Skin of body (tissue), 2 donors: ENCODE results near the gene ATRX. TPM values are rescaled to one million over a fixed set of nuclear protein-coding genes. Genes with fewer than 3 reads are reported as not detected.
"Not testable (repeated sequence)": the region's sequence is repeated elsewhere in the genome, so short reads cannot be mapped to it uniquely, and the experiment has no call there.

Experiments used
- DNase-seq: peaks from one replicate; lab custom pipeline; 2025; lab: John Stamatoyannopoulos, UW
- total RNA-seq: library from RNA; depleted of rRNA; stranded (reverse); fragments of >200 nt; gene quantifications from one replicate; pipeline ENCODE4 v1.2.3, GENCODE V29; 2014

The ATRX gene
- total RNA-seq, 1 donor from 2014 or later, result 132 TPM

DNA sequence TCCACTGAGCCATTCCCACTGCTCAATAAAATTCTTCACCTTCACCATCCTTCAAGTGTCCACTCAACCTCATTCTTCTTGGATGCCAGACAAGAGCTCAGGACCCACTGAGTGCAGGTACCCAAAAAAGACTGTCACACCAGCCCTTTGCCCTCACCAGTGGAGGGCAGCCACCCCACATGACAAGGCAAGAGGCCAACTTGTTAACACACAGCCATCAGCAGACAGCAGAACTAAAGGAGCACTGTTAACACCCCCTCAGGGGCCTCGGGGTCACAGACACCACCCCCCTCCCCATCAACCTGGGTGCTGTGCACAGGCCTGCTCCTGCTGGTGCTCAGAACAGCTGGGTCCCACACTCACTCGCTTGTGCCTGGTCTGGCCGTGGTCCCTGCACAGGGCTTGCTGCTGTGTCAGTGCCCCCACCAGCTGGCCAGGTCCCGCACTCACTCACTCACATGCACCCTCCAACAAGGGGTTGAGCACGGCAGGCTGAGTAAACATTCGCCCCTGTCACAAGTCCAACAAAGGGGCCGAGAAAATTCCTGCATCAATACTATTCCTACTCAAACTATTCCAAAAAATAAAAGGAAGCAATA lies 54.1 kb downstream of the ATRX start:
- DNase-seq, result no peak

DNA sequence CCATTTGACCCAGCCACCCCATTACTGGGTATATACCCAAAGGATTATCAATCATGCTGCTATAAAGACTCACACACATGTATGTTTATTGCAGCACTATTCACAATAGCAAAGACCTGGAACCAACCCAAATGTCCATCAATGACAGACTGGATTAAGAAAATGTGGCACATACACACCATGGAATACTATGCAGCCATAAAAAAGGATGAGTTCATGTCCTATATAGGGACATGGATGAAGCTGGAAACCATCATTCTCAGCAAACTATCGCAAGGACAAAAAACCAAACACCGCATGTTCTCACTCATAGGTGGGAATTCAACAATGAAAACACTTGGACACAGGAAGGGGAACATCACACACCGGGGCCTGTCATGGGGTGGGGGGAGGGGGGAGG lies 59.9 kb downstream of the ATRX start:
- DNase-seq, result not testable (repeated sequence)

GRCh38 chrX:77723681-77724080 lies 62.3 kb downstream of the ATRX start:
- DNase-seq, result no peak

DNA sequence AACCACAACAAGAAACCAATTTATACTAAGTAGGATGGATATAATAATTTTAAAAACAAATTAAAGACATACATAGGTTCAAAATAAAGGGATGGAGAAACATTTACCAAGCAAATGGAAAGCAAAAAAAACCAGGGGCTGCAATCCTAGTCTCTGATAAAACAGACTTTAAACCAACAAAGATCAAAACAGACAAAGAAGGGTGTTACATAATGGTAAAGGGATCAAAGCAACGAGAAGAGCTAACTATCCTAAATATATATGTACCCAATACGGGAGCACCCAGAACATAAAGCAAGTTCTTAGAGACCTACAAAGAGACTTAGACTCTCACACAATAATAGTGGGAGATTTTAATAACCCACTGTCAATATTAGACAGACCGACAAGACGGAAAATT lies 66.6 kb downstream of the ATRX start:
- no peak for DNase-seq

DNA sequence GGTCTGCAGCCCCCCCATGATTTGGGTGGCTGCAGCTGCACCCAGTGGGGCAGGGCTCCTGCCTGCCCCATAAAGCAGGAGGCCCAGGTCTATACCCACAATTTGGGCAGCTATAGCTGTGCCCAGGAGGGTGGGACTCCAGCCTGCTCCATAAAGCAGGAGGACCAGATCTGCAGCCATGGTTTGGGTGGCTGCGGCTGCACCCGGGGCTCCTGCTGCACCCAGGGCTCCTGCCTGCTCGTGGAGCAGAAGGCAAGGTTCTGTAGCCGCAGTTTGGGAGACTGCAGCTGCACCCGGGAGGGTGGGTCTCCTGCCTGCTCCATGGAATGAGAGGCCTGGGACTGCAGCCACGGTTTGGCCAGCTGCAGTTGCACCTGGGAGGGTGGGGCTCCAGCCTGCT lies 81.1 kb downstream of the ATRX start:
- DNase-seq, result no peak

DNA sequence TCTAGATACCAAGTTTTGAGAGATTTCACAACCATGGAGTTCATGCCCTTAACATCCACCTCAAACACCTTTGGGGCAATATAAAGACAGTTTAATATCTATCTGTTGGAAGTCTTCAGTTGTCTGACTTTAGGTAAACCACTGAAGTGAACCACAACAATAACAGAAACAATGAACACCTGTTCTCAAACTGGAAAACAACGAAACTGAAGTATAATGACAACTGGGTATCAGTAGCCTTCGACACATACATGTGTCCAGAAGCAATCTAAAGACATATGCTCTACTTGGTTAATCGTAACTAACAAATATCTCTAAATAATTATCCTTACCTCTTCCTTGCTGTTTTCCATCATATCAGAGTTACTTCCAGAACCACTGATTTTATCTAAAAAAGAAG lies 87.8 kb downstream of the ATRX start:
- DNase-seq, result no peak

GRCh38 chrX:77694491-77694890 lies 91.5 kb downstream of the ATRX start:
- no peak for DNase-seq

DNA sequence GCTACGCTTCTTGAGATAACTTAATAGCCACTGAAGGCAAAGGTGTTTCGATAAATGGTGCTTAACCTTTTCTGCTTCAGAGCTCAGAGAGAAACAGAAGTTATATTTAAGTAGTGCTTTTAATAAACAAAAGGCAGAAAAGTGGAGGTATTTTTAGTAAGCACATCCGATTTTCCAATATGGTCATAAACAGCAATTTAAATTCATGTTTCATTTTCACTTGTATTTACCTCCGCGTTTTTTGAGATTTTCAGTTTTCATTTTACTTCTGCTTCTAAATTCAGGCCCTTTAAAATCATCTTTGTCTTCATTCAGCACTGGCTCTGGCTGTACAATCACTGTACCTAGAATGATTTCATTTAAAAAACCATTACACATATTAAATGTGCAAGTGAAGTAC lies 92.4 kb downstream of the ATRX start:
- no peak for DNase-seq

- DNase-seq, result no peak
These were observed 94.1 kb downstream of the ATRX start for GRCh38 chrX:77691916-77692315.

DNA sequence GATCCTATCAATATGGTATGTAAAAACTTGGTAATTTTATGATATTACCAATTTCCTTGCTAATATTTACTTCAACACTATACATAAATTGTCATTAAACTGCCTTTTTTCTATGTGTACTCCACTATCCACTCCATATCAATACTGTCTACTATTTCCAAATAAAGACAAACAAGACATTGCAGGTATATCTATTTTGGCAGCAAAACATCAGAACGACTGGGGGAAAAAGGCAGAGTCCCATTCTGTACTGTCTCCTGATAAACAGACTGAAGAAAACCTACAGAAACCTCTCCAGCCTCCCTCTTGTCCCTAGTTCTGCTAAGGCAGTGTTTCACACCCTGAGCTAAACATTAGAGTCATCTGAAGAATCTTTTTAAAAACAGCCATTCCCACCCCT lies 96.6 kb downstream of the ATRX start:
- DNase-seq, result no peak

- not testable (repeated sequence) for DNase-seq
These were observed 100.3 kb downstream of the ATRX start for GRCh38 chrX:77685683-77686082.

GRCh38 chrX:77679144-77679543 lies 106.9 kb downstream of the ATRX start:
- no peak for DNase-seq

- DNase-seq, result no peak
These were observed 110.0 kb downstream of the ATRX start for GRCh38 chrX:77675986-77676385.

DNA sequence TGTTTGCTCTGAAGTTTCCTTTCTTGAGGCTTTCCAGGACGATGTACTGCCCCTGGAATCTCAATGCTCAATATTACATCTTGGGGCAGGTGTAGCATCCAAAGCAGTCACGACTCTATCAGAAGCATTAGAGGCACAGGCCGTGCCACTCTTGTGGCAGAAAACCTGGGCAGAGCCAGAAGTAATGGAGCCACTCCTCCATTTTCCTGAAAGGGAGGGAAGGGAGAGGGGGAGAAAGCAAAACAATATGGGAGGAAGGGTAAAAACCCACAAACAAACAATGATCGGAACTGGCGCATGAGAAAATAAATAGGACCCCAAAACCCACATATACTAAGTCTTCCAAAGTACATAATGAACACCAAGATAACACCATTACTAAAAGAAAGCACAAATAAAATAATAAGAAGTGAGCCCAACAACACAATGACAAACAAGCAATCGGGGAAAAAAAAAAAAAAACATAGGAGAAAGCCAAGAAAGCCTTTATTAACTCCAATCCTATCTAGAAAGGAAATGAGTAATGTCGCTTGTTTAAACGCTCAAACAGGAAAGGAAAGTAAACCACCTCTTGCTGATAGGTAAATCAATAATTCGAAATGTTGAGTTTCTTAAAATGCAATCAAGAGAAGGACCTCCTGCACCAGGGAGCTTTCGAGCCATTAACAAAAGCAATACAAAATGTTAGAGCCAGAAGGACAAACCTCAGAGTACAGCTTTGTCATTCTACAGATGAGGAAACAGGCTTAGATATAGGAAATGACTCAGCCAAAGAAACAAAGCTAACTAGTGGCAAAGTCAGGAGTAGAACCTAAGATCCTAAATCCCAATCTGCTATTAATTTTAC lies 117.4 kb downstream of the ATRX start:
- no peak for DNase-seq

DNA sequence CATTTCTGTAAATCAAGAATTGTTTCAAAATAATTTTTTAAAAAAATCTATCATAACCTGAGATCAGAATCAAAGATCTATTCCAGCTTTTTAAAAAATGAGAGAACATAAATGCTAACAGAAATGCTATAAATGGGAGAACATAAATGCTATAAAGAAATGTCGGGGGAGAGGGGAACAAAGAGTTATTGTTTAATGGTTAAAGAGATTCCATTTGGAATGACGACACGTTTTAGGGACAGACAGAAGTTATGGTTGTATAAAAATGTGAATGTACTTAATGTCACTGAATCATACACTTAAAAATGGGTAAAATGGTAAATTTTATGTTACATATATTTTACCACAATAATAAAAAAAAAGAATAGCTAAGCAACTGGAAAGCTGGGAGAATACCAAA lies 127.1 kb downstream of the ATRX start:
- no peak for DNase-seq

DNA sequence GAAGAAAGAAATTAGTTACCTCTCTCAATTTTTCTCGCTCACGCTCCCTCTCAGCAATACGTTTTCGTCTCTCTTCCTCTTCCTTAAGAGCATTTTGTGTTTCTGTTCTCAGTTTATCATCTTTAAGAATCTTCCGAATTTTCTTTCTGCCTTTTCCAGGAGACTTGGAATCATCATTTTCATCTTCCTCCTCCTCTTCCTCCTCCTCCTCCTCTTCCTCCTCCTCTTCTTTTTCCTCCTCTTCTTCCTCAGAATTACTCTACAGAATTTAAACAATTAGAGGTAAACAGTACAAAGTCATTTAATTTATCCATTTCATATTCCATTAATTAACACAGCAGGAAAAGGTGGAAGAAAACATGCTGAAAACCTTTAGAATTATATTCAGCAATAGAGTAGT lies 133.9 kb downstream of the ATRX start:
- DNase-seq, result no peak

DNA sequence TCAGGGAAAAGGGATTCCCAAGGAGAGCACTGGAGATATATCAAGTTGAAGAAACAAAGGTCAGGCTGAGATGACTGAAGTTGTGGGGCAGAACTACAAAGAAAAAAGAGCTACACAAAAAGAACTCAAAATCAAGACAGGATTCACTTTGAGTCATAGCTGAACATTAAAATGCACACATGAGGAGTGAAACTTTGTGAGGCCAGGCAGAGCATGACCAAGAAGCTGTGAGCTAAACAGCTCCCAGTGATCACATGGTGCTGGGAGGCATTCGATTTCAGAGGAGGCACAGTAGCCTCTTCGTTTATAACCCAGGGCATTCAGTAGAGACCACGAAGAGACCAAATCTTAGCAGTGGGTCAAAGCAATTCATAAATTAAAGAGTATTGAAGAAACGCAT lies 145.3 kb downstream of the ATRX start:
- no peak for DNase-seq

- DNase-seq, result no peak
These were observed 146.2 kb downstream of the ATRX start for GRCh38 chrX:77639820-77640219.

DNA sequence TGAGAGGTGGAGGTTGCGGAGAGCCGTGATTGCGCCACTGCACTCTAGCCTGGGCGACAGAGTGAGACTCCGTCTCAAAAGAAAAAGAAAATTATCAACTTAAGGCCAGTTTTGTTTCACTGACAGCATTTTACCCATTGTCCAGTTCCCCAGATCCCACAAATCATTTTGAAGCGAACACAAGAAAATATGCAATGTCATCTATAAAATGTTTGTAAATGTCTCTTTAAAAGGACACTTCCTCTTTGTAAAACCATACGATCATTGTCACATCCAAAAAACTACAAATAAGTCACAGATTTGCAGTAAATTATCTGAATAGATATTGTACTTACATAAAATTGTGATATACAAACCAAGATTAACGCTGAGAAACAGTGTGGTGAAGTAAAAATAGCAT lies 147.6 kb downstream of the ATRX start:
- DNase-seq, result no peak

GRCh38 chrX:77635373-77635772 lies 150.6 kb downstream of the ATRX start:
- no peak for DNase-seq

DNA sequence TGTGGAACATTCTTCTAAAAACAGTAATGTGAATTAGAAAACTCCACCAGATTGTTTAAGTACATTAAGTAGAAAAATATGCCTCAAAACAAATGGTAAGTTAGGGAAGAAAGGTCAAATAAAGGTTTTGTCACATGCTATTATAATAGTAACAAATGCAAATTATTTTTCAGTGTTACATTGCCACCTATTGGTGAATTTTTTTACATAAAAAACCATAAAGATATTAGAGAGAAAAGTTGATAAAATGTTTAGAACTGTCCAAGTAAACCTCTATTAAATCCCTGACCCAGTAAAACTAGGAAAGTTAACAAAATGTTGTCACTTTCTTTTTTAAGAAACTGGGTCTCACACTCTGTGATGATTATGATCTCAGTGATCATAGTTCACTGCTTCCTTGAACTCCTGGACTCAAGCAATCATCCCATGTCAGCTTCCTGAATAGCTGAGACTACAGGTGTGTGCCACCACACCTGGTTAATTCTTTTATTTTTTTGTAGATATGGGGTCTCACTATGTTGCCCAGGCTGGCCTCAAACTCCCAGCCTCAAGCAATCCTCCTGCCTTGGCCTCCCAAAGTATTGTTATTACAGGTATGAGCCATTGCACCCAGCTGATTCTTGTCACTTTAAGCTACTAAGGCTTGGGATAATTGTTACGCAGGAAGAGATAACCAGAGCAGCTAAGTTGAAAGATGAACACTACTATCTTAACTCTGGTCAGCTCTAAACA lies 157.6 kb downstream of the ATRX start:
- no peak for DNase-seq

DNA sequence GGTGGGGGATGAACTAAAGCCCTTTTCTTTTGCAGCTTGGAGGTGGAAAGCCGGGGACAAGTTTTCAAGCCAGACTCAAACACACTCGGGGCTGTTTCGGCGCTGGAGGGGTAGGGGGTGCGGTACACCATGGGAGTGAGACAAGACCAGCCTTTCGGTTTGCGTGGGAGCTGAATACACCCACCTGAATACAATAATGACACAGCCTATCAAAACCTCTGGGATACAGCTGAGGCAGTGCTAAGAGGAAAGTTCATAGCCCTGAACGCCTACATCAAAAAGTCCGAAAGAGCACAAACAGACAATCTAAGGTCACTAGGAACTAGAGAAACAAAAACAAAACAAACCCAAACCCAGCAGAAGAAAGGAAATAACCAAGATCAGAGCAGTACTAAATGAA lies 163.3 kb downstream of the ATRX start:
- DNase-seq, result no peak

DNA sequence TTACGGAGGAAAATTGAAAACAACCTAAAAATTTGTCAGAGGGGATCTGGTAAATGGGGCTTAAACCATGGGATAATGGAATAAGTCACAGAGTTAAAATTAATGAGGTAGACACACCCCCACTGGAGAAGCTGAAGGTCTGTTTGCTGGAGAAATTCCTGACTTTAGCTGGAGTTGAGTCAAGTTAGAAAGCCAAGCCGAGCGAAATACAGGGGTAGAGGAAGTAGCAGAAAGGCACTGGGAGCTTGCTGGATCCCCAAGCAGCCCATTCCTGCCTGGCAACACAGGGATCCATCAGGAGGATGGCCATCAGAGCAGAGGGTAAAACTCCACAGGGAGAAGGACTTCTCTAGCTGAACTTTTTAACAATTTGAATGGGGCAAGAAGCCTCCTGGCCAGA lies 163.8 kb downstream of the ATRX start:
- no peak for DNase-seq
